Measurements from ENCODE around the gene SCN8A. TPM values are rescaled to one million over a fixed set of nuclear protein-coding genes. Genes with fewer than 3 reads are reported as not detected.
A peak's percentile ranks its signal among the peaks of the same experiment; 100 is the strongest.

The SCN8A gene
- total and polyA plus RNA-seq, 2 experiments from 2014 or later: 4.6 to 23.9 TPM

GRCh38 chr12:51653431-51653830 is 62.4 kb downstream of the SCN8A start:
- no peak for TF ChIP-seq ZNF331 (CRISPR knock-in tag; IDR thresholded peaks at IDR 0.05; ENCODE audit: low read depth)
- no peak for TF ChIP-seq NANOG (IDR thresholded peaks at IDR 0.05; ENCODE audit: borderline replicate concordance)
- TF ChIP-seq ETS1 (IDR thresholded peaks at IDR 0.05): no peak
- TF ChIP-seq EZH2phosphoT487 (IDR thresholded peaks at IDR 0.05; ENCODE audit: unreplicated experiment): no peak
- TF ChIP-seq STAT1 (IDR thresholded peaks at IDR 0.05; ENCODE audit: unreplicated experiment): no peak
- no peak for TF ChIP-seq EZH2 (IDR thresholded peaks at IDR 0.05; ENCODE audit: low read depth, unreplicated experiment)
- TF ChIP-seq, protein P1, sequence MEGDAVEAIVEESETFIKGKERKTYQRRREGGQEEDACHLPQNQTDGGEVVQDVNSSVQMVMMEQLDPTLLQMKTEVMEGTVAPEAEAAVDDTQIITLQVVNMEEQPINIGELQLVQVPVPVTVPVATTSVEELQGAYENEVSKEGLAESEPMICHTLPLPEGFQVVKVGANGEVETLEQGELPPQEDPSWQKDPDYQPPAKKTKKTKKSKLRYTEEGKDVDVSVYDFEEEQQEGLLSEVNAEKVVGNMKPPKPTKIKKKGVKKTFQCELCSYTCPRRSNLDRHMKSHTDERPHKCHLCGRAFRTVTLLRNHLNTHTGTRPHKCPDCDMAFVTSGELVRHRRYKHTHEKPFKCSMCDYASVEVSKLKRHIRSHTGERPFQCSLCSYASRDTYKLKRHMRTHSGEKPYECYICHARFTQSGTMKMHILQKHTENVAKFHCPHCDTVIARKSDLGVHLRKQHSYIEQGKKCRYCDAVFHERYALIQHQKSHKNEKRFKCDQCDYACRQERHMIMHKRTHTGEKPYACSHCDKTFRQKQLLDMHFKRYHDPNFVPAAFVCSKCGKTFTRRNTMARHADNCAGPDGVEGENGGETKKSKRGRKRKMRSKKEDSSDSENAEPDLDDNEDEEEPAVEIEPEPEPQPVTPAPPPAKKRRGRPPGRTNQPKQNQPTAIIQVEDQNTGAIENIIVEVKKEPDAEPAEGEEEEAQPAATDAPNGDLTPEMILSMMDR (conservative IDR thresholded peaks at IDR 0.05; ENCODE audit: low read depth in 2 of 2): no peak
- TF ChIP-seq, protein P2, sequence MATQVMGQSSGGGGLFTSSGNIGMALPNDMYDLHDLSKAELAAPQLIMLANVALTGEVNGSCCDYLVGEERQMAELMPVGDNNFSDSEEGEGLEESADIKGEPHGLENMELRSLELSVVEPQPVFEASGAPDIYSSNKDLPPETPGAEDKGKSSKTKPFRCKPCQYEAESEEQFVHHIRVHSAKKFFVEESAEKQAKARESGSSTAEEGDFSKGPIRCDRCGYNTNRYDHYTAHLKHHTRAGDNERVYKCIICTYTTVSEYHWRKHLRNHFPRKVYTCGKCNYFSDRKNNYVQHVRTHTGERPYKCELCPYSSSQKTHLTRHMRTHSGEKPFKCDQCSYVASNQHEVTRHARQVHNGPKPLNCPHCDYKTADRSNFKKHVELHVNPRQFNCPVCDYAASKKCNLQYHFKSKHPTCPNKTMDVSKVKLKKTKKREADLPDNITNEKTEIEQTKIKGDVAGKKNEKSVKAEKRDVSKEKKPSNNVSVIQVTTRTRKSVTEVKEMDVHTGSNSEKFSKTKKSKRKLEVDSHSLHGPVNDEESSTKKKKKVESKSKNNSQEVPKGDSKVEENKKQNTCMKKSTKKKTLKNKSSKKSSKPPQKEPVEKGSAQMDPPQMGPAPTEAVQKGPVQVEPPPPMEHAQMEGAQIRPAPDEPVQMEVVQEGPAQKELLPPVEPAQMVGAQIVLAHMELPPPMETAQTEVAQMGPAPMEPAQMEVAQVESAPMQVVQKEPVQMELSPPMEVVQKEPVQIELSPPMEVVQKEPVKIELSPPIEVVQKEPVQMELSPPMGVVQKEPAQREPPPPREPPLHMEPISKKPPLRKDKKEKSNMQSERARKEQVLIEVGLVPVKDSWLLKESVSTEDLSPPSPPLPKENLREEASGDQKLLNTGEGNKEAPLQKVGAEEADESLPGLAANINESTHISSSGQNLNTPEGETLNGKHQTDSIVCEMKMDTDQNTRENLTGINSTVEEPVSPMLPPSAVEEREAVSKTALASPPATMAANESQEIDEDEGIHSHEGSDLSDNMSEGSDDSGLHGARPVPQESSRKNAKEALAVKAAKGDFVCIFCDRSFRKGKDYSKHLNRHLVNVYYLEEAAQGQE (IDR thresholded peaks at IDR 0.05; ENCODE audit: unreplicated experiment): no peak
- TF ChIP-seq CREB1 (CRISPR knock-in tag; IDR thresholded peaks at IDR 0.05; ENCODE audit: low read depth): no peak
- ATAC-seq (no peak), DNase-seq (ENCODE audit: low spot score) (no peak)
- H3K27ac ChIP-seq (ENCODE audit: low read depth): no peak overlapping the region
- Mint-ChIP-seq H3K4me1 (peaks cover 9% of the 10 kb centered on the region), H3K36me3 (ENCODE audit: low read depth) (peaks cover 21% of the 10 kb centered on the region), H3K27ac (no peak overlapping the region), H3K27me3 (ENCODE audit: insufficient read depth, low read depth, poor library complexity) (no peaks in the 10 kb centered on the region), H3K4me3 (no peak overlapping the region), H3K9me3 (peaks cover 21% of the 10 kb centered on the region)
- H3K4me1 ChIP-seq (ENCODE audit: insufficient read depth): no peaks in the 10 kb centered on the region
- H3K9me2 ChIP-seq (ENCODE audit: insufficient read depth): no peaks in the 10 kb centered on the region
- no peaks in the 10 kb centered on the region for H3F3A ChIP-seq (replicated peaks; ENCODE audit: low read depth)
- no peaks in the 10 kb centered on the region; the same call in 1 of the 2 replicates for H4K20me1 ChIP-seq (replicated peaks; ENCODE audit: insufficient read depth)
- no peaks in the 10 kb centered on the region for H3K36me3 ChIP-seq (ENCODE audit: insufficient read depth)
- no peak overlapping the region for H3K4me2 ChIP-seq
- H3K4me3 ChIP-seq: no peak overlapping the region
- H3K79me2 ChIP-seq (replicated peaks; ENCODE audit: insufficient read depth): peaks cover 51% of the 10 kb centered on the region
- no peak overlapping the region for H2AFZ ChIP-seq
- no peaks in the 10 kb centered on the region for H3K27me3 ChIP-seq (ENCODE audit: insufficient read depth)

DNA sequence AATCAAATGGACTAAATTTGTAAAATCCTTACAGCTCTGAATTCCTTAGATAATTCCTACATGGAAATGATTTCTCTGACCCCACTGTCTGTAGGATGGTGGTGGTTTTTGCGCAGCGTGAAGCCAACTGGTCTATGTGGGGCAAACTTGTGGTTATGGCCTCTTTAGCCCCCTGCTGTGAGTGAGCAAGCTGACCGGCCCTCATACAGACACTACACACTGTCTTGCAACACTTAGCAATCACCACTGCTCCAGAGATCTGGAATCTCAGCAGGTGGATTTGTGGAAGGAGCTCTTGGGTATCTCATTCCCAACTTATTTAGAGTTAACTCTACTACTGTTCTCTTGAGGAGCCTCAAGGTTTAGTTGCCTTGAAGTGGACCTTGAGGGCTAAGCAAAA is 70.2 kb downstream of the SCN8A start:
- Histone ChIP-seq H3K4me1 (ENCODE audit: insufficient read depth) (0 out of 2 replicates have a peak, but pooled peaks cover under 1% of the 10 kb centered on the region), H3K9me2 (ENCODE audit: insufficient read depth) (no peaks in the 10 kb centered on the region), H3K4me3 (no peak overlapping the region), H4K20me1 (replicated peaks; ENCODE audit: insufficient read depth) (no peaks in the 10 kb centered on the region; the same call in 1 of the 2 replicates), H3K4me2 (no peak overlapping the region), H3K27me3 (ENCODE audit: insufficient read depth) (no peaks in the 10 kb centered on the region), H3K27ac (ENCODE audit: low read depth) (peak overlapping the region; percentile 60), H3F3A (replicated peaks; ENCODE audit: low read depth) (no peaks in the 10 kb centered on the region), H3K79me2 (replicated peaks; ENCODE audit: insufficient read depth) (peaks cover 25% of the 10 kb centered on the region), H2AFZ (no peak overlapping the region), H3K36me3 (ENCODE audit: insufficient read depth) (no peaks in the 10 kb centered on the region)
- no peak overlapping the region for H3K4me3 Mint-ChIP-seq
- peaks cover 30% of the 10 kb centered on the region for H3K4me1 Mint-ChIP-seq
- peaks cover 3% of the 10 kb centered on the region for H3K27me3 Mint-ChIP-seq (ENCODE audit: insufficient read depth, low read depth, poor library complexity)
- H3K36me3 Mint-ChIP-seq (ENCODE audit: low read depth): peaks cover 18% of the 10 kb centered on the region
- ATAC-seq (no peak), DNase-seq (ENCODE audit: low spot score) (no peak)
- no peak overlapping the region for H3K27ac Mint-ChIP-seq
- H3K9me3 Mint-ChIP-seq: no peaks in the 10 kb centered on the region
- TF ChIP-seq POLR2AphosphoS5 (IDR thresholded peaks at IDR 0.05; ENCODE audit: low read depth): no peak
- no peak for TF ChIP-seq EZH2phosphoT487 (IDR thresholded peaks at IDR 0.05; ENCODE audit: unreplicated experiment)

Data from GM23338 (cell line).